ENCODE data around the gene MAPK8IP3. TPM values are rescaled to one million over a fixed set of nuclear protein-coding genes. Genes with fewer than 3 reads are reported as not detected.
A peak's percentile ranks its signal among the peaks of the same experiment; 100 is the strongest.

MAPK8IP3 gene
- total and polyA plus RNA-seq, 9 of the 15 experiments (the other 6 are each of a cell fraction or from before 2014, with no cell fraction given), result 0.17 to 58.7 (median 16.7) TPM

- TF ChIP-seq HNRNPH1 (optimal IDR thresholded peaks at IDR 0.05; ENCODE audit: low read depth, low read length) (no peak), ILF3 (IDR thresholded peaks at IDR 0.05; ENCODE audit: borderline replicate concordance) (peak; percentile 28; the same call in 1 of the 2 replicates), TBP (optimal IDR thresholded peaks at IDR 0.05; ENCODE audit: low read depth, low read length) (peak; percentile 39), MAZ (CRISPR knock-in tag; conservative IDR thresholded peaks at IDR 0.05 in 1 of 2, IDR thresholded peaks at IDR 0.05 in 1 of 2) (peak; percentile 67 to 86), CREM (IDR thresholded peaks at IDR 0.05; ENCODE audit: low read depth) (peak; percentile 57), PCBP1 (IDR thresholded peaks at IDR 0.05; ENCODE audit: low read depth, low read length, poor library complexity, severe bottlenecking) (peak; percentile 30), SAP30 (IDR thresholded peaks at IDR 0.05; ENCODE audit: borderline replicate concordance, insufficient read depth, low read depth, low read length, poor library complexity, severe bottlenecking) (peak; percentile 51), EGR1 (conservative IDR thresholded peaks at IDR 0.05) (peak; percentile 77), SIN3A (IDR thresholded peaks at IDR 0.05; ENCODE audit: borderline replicate concordance in 2 of 2, control insufficient read depth in 1 of 2, low read depth in 2 of 2, low read length in 2 of 2) (peak; percentile 59 to 76; a peak in 2 of 4 replicates), ZBTB17 (CRISPR knock-in tag; IDR thresholded peaks at IDR 0.05) (0 out of 2 replicates have a peak, but pooled peaks have one; percentile 14), KDM5B (IDR thresholded peaks at IDR 0.05; ENCODE audit: insufficient replicate concordance, low read depth, low read length) (peak; percentile 38), SIN3B (IDR thresholded peaks at IDR 0.05; ENCODE audit: low read depth) (peak; percentile 65; the same call in 1 of the 2 replicates), NONO (IDR thresholded peaks at IDR 0.05; ENCODE audit: low read depth in 2 of 2, low read length in 1 of 2) (peak in 1 of 2 experiments; percentile 39; a peak in 2 of 4 replicates), CBX8 (IDR thresholded peaks at IDR 0.05; ENCODE audit: borderline replicate concordance, extremely low read depth, low read depth, low read length, poor library complexity, severe bottlenecking) (no peak), MEIS2 (IDR thresholded peaks at IDR 0.05; ENCODE audit: partially characterized antibody) (no peak), CCNT2 (IDR thresholded peaks at IDR 0.05; ENCODE audit: borderline replicate concordance, extremely low read depth, insufficient read length, low read depth, low read length) (peak; percentile 79), THAP12 (CRISPR knock-in tag; IDR thresholded peaks at IDR 0.05) (peak; percentile 30; the same call in 1 of the 2 replicates)
- TF ChIP-seq, protein P1, sequence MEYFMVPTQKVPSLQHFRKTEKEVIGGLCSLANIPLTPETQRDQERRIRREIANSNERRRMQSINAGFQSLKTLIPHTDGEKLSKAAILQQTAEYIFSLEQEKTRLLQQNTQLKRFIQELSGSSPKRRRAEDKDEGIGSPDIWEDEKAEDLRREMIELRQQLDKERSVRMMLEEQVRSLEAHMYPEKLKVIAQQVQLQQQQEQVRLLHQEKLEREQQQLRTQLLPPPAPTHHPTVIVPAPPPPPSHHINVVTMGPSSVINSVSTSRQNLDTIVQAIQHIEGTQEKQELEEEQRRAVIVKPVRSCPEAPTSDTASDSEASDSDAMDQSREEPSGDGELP (CRISPR knock-in tag; IDR thresholded peaks at IDR 0.05; ENCODE audit: borderline replicate concordance), result peak; percentile 25; the same call in 1 of the 2 replicates
Measured at GRCh38 chr16:1771188-1771863, 65.3 kb downstream of the MAPK8IP3 start, which contains the start of gene NME3 (continued).
